LNCAP (cell line): ENCODE results near the gene MLF2.

Source experiments
- CTCF ChIP-seq: fragments of 450-650 bp; IDR thresholded peaks from 2 replicates; pipeline ENCODE4 v1.5.1; 2017; ENCODE audit warnings: mild to moderate bottlenecking

Gene MLF2

GRCh38 chr12:6782119-6782518 lies 29.2 kb upstream of the MLF2 start:
- TF ChIP-seq CTCF, result no peak

- no peak for TF ChIP-seq CTCF
Measured at GRCh38 chr12:6780573-6780972, 27.6 kb upstream of the MLF2 start.

DNA sequence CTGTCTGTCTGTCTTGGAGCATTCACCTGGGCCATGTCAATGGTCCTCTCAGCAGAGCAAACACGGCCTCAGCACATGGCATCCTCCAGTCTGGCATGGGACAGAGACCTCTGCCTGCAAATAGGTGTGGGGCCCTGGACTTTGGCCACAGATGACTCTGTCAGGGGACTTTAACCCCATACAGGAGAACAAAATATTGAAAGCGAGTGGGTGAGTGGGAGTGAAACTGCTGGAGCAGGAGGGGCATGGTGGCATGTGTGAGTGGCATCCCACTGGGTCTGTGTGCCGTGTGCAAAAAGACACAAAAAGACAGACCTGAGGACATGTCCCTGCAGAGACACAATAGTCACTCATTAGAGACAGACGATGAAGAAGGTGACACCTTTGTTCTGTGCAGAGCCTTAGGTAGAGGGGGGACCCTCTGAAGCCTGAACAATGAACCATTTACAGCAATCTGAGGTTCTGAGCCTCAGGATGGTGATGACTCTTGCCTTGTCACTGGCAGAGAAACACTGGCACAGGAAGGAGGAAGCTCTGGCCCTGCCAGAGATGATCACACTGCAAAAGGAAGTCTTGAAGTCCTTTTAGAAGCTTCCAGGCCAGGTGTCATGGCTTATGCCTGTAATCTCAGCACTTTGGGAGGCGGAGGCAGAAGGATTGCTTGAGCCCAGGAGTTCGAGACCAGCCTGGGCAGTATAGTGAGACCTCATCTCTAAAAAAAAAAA lies 26.9 kb upstream of the MLF2 start:
- TF ChIP-seq CTCF, result no peak

DNA sequence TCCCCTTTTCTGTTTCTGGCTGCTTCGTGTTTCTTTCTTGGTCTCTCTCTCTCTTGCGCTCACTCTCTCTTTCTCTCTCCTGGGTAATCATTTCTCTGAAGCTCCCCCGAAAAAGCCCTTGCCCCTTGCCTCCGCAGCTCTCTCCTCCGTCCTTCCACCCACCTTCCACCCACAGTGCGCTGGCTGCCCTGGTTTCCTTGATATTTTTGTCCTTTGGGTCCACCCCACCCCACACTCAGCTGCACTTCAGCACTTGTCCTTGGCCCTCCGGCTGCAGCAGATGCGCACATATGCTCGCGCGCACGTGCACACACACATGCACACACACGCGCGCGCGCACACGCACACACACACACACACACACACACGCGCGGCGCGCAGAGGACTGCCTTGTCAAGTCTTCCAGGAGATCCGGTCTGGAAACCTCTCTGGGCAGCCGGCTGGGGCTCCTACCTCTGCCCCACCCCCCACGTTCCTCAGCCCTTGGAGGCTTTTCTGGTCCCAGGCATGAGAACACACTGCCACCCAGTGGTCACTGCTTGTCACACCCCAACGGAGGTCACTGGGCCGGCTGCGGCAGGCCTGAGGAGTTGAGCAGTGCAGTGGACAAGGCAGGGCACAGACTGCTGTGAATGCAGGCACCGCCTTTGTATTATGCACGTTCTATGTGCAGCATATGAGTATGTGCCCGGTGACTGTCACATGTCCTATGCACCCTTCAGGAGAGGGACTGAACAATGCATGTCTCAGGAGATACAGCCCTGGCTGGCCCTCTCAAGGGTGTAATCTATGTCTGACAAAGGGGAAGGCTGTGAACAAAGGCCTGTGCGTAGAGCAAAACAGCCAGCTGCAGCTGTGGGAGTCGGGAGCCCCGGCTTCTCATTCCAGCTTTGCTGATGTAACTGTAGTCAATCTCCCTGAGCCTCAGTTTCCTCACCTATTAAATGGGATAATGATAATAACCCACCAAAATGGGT lies 25.9 kb upstream of the MLF2 start:
- peak; percentile 96 for TF ChIP-seq CTCF

DNA sequence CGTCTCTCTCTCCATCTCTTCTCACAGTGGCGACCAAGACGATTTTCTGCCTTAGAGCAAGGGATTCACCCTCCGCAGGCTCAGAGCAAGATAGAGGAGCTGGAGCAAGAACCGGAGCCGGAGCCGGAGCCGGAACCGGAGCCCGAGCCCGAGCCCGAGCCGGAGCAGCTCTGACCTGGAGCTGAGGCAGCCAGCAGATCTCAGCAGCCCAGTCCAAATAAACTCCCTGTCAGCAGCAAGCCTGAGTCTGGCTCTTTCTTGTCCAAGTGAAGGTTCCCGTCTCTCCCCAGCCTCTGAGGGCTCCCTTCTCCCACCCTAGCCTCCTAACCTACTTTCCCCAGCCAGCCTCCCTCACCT lies 25.3 kb upstream of the MLF2 start:
- TF ChIP-seq CTCF, result no peak

- TF ChIP-seq CTCF, result no peak
Measured at GRCh38 chr12:6777386-6777785, 24.4 kb upstream of the MLF2 start.

DNA sequence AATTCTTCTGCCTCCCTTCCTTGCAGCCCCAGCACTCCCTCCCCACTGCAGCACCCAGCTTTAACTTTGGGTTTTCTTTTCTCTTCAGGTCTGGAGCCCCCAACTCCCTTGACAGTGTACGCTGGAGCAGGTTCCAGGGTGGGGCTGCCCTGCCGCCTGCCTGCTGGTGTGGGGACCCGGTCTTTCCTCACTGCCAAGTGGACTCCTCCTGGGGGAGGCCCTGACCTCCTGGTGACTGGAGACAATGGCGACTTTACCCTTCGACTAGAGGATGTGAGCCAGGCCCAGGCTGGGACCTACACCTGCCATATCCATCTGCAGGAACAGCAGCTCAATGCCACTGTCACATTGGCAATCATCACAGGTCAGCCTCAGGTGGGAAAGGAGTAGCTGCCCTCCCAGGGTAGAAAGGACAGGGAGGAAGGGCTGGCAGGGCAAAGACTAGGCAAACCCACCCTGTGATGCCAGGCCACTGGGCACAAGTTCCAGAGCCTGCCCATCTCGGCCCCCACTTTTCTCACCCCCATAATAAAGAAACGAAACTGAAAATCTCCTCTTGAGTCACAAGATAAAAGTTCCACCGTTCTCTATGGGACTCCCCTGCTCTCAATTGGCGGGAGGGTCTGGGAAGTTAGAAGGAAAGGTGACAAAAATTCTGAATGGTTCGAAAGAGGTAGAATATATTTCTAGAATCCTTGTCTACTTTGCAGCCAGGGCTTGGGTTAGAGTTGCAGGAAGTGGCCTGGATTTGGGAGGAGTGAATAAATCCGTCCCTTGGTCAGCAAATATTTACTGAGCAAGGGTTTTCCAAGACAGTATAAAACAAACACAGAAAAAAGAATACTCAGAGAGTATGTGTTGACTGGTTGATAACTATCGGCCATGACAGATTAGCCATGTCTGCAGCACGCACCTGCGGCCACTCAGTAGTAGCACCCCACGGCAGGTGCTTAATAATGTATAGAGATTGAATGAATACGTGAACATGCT lies 22.5 kb upstream of the MLF2 start:
- no peak for TF ChIP-seq CTCF
